GM19328 (cell line): ENCODE data around the gene TGFB1.

Source experiments
- ATAC-seq: cut with Tn5 transposase; IDR thresholded peaks from one replicate; pipeline ENCODE4 v1.9.1; 2021; ENCODE audit warnings: mild to moderate bottlenecking, moderate library complexity; ENCODE audit not compliant: unreplicated experiment

The TGFB1 gene

GRCh38 chr19:41323023-41323422, 30.7 kb downstream of the TGFB1 start:
- ATAC-seq: no peak

- ATAC-seq: no peak
Measured at GRCh38 chr19:41322451-41322850, 31.3 kb downstream of the TGFB1 start.

- no peak for ATAC-seq
Measured at GRCh38 chr19:41321600-41322270, 32.0 kb downstream of the TGFB1 start.

- ATAC-seq: no peak
Measured at GRCh38 chr19:41321204-41321599, 32.5 kb downstream of the TGFB1 start.

GRCh38 chr19:41320568-41320967, 33.2 kb downstream of the TGFB1 start:
- no peak for ATAC-seq

- no peak for ATAC-seq
Measured at GRCh38 chr19:41320185-41320518, 33.6 kb downstream of the TGFB1 start.

GRCh38 chr19:41319500-41320184, 34.1 kb downstream of the TGFB1 start:
- ATAC-seq: no peak

- ATAC-seq: no peak
Measured at GRCh38 chr19:41318696-41319499, 34.8 kb downstream of the TGFB1 start.

GRCh38 chr19:41316306-41316920, 37.3 kb downstream of the TGFB1 start:
- ATAC-seq: no peak

GRCh38 chr19:41311613-41312012, 42.1 kb downstream of the TGFB1 start:
- ATAC-seq: no peak

GRCh38 chr19:41311072-41311471, 42.6 kb downstream of the TGFB1 start:
- no peak for ATAC-seq

- ATAC-seq: peak; percentile 66
Measured at GRCh38 chr19:41310033-41310831, 43.5 kb downstream of the TGFB1 start, which contains the start of gene CCDC97. Gene CCDC97 (plus strand): TSS chr19:41310172. CDS start chr19:41310311, 139 bp downstream.

- ATAC-seq: no peak
Measured at GRCh38 chr19:41309180-41310032, 44.3 kb downstream of the TGFB1 start.

GRCh38 chr19:41308450-41309179, 45.1 kb downstream of the TGFB1 start:
- ATAC-seq: no peak

GRCh38 chr19:41307954-41308449, 45.7 kb downstream of the TGFB1 start:
- ATAC-seq: no peak

- ATAC-seq: no peak
Measured at GRCh38 chr19:41307090-41307875, 46.4 kb downstream of the TGFB1 start.

- ATAC-seq: no peak
Measured at GRCh38 chr19:41305927-41306793, 47.6 kb downstream of the TGFB1 start.
